ENCODE results near the gene TSHZ3.

Gene TSHZ3

GRCh38 chr19:31272583-31273106 lies 76.6 kb downstream of the TSHZ3 start:
- TF ChIP-seq TAF1 (IDR thresholded peaks at IDR 0.05; ENCODE audit: borderline replicate concordance, insufficient read depth, low read length) (no peak), FOXP2 (optimal IDR thresholded peaks at IDR 0.05; ENCODE audit: borderline replicate concordance, extremely low read depth, extremely low read length, insufficient read depth) (no peak), SIN3A (IDR thresholded peaks at IDR 0.05; ENCODE audit: borderline replicate concordance, insufficient read depth, low read length) (no peak), POLR2AphosphoS5 (IDR thresholded peaks at IDR 0.05; ENCODE audit: low read depth, low read length) (no peak), REST (IDR thresholded peaks at IDR 0.05; ENCODE audit: insufficient read depth in 1 of 2, low read depth in 2 of 2, low read length in 2 of 2) (no peak)

- TF ChIP-seq REST (IDR thresholded peaks at IDR 0.05; ENCODE audit: insufficient read depth in 1 of 2, low read depth in 2 of 2, low read length in 2 of 2), result no peak
- TF ChIP-seq SIN3A (IDR thresholded peaks at IDR 0.05; ENCODE audit: borderline replicate concordance, insufficient read depth, low read length), result no peak
- TF ChIP-seq TAF1 (IDR thresholded peaks at IDR 0.05; ENCODE audit: borderline replicate concordance, insufficient read depth, low read length), result no peak
- no peak for TF ChIP-seq POLR2AphosphoS5 (IDR thresholded peaks at IDR 0.05; ENCODE audit: low read depth, low read length)
- no peak for TF ChIP-seq FOXP2 (optimal IDR thresholded peaks at IDR 0.05; ENCODE audit: borderline replicate concordance, extremely low read depth, extremely low read length, insufficient read depth)
Observed at GRCh38 chr19:31271306-31271911, 77.8 kb downstream of the TSHZ3 start.

- TF ChIP-seq SIN3A (IDR thresholded peaks at IDR 0.05; ENCODE audit: borderline replicate concordance, insufficient read depth, low read length) (no peak), FOXP2 (optimal IDR thresholded peaks at IDR 0.05; ENCODE audit: borderline replicate concordance, extremely low read depth, extremely low read length, insufficient read depth) (no peak), REST (IDR thresholded peaks at IDR 0.05; ENCODE audit: insufficient read depth in 1 of 2, low read depth in 2 of 2, low read length in 2 of 2) (no peak), POLR2AphosphoS5 (IDR thresholded peaks at IDR 0.05; ENCODE audit: low read depth, low read length) (no peak), TAF1 (IDR thresholded peaks at IDR 0.05; ENCODE audit: borderline replicate concordance, insufficient read depth, low read length) (no peak)
Observed at GRCh38 chr19:31270897-31271296, 78.3 kb downstream of the TSHZ3 start.

GRCh38 chr19:31269425-31270127 lies 79.7 kb downstream of the TSHZ3 start:
- TF ChIP-seq POLR2AphosphoS5 (IDR thresholded peaks at IDR 0.05; ENCODE audit: low read depth, low read length) (no peak), SIN3A (IDR thresholded peaks at IDR 0.05; ENCODE audit: borderline replicate concordance, insufficient read depth, low read length) (no peak), FOXP2 (optimal IDR thresholded peaks at IDR 0.05; ENCODE audit: borderline replicate concordance, extremely low read depth, extremely low read length, insufficient read depth) (no peak), REST (IDR thresholded peaks at IDR 0.05; ENCODE audit: insufficient read depth in 1 of 2, low read depth in 2 of 2, low read length in 2 of 2) (no peak), TAF1 (IDR thresholded peaks at IDR 0.05; ENCODE audit: borderline replicate concordance, insufficient read depth, low read length) (no peak)

Measured in PFSK-1 (cell line).